LNCaP clone FGC (cell line): ENCODE measurements around the gene C6.
"Not testable (repeated sequence)": the region's sequence is repeated elsewhere in the genome, so short reads cannot be mapped to it uniquely, and the experiment has no call there.

Experiments used
- DNase-seq: peaks from one replicate; pipeline ENCODE4 v3.0.0-alpha.2; 2011; ENCODE audit warnings: low read depth
- H3K4me3 ChIP-seq: 2 replicates; pipeline ENCODE4 v1.5.1; 2011; ENCODE audit warnings: mild to moderate bottlenecking, low read depth, low read length, control low read depth
- CTCF ChIP-seq: IDR thresholded peaks from 2 replicates; pipeline ENCODE4 v1.5.1; 2012; ENCODE audit warnings: mild to moderate bottlenecking; ENCODE audit not compliant: control insufficient read depth, insufficient read depth; ENCODE audit errors: extremely low read depth

Gene C6

DNA sequence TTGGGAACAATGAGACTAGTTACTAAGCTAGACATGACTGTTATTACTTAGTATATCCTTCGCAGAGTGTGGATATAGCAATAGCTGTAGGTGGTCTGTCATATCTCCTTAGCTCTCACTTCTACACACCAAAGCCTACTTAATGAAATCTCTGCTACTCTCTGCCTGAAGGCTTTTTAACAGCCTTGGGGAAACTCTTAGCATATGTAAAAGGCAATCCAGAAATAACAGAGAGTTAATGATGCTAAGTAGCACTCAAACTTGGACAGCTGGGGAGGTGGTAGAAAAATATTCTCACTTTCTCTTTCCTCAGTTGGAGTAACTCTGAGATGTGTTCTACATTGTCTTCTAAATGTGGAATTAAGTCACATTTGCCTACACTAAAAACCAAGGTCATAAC, 30.2 kb upstream of the C6 start:
- no peak for DNase-seq
- no peak for TF ChIP-seq CTCF
- no peak overlapping the region for H3K4me3 ChIP-seq

DNA sequence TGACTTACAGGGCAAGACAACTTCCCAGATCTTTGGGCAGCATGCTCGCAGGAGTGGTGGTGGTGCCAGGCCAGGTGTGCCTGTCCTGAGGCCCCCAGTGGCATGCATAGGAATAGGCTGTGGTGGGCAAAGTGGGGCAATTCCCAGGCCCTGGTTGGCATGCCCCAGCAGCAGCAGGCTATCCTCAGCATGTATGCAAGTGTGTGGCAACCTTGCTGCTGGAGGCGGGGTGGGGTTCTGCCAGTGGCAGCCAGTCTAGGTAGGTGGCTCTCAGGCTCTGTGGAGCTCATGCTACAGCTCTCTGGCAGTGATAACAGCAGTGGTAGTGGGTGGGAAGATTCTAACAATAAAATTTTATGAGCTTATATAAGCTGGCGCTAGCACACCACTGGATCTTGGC, 27.7 kb upstream of the C6 start:
- no peak for TF ChIP-seq CTCF
- H3K4me3 ChIP-seq: no peak overlapping the region
- no peak for DNase-seq

DNA sequence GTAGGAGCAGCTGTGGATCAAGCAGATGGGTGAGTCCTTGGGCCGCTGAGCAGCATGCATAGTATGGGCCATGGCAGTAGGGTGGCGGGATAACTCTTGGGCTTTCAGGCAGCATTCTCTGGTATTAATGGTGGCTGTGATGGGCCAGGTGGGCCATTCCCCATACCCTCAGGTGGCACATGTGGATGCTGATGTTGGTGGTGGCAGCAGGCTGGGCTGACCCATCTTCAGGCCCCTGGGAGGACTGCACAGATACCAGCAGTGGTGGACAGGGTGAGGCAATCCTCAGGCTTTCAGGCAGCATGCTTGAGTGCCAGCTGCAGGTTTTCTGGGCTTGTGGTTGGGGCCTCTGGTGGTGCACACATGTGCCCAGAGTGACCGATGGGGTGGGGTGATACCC, 27.1 kb upstream of the C6 start:
- no peak overlapping the region for H3K4me3 ChIP-seq
- no peak for TF ChIP-seq CTCF
- DNase-seq: no peak

DNA sequence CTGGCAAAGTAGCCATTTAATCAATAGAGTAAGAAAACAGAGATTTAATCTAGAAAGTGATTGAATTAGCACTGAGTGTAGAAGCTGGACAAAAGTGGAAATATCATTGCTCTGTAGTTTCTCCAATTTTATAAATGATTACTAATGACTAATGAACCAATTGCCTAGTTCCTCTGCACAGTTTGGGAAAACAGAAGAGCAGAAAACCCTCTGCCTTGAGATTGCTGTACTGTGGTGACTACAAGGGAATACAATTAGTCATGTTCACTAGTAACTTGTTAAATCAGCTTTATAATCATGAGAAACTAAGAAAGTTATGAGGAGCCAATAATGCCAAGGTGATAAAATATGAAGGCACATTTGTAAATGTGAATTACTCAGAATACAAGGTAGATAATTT, 21.1 kb upstream of the C6 start:
- no peak overlapping the region for H3K4me3 ChIP-seq
- no peak for DNase-seq
- TF ChIP-seq CTCF: no peak

- TF ChIP-seq CTCF: no peak
- no peak for DNase-seq
Observed at GRCh38 chr5:41232797-41233196, 19.5 kb upstream of the C6 start.

GRCh38 chr5:41230276-41230675, 16.9 kb upstream of the C6 start:
- DNase-seq, H3K4me3 ChIP-seq: not testable (repeated sequence)

More at GRCh38 chr5:41232797-41233196, 19.5 kb upstream of the C6 start:
- H3K4me3 ChIP-seq: no peak overlapping the region

DNA sequence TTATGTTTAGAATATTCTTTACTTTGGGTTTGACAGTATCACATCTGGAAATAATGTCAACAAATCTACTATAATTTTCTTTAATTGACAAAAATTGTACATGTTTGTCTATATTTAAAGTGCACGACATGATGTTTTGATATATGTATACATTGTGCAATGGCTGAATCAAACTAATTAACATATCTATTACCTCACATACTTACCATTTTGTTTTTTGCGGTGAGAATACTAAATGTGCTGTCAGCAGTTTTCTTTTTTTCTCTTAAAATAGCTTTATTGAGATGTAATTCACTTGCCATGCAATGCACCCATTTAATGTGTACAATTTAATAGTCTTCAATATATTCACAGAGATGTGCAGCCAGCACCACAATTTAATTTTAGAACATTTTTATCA, 10.6 kb upstream of the C6 start:
- no peak for TF ChIP-seq CTCF
- no peak for DNase-seq
- no peak overlapping the region for H3K4me3 ChIP-seq
